Adrenal gland (tissue), 12 donors: Measurements from ENCODE around the gene ZNF83. TPM values are rescaled to one million over a fixed set of nuclear protein-coding genes. Genes with fewer than 3 reads are reported as not detected.
"Not testable (repeated sequence)": the region's sequence is repeated elsewhere in the genome, so short reads cannot be mapped to it uniquely, and the experiment has no call there.

Experiments used
- DNase-seq, 7 donors: peaks; one replicate each; pipeline ENCODE4 v3.0.0-alpha.2; 2019 to 2020
- H3K27ac ChIP-seq, 5 donors: fragments of 200-600 bp; sonication (generic) in 4 of 5; 1 replicate in 3 of 5; 2 replicates in 2 of 5; pipeline versions ENCODE4 v1.5.1 to v1.8.0; 2016 to 2020; ENCODE audit warnings: mild to moderate bottlenecking in 1 of 5
- H3K27me3 ChIP-seq: fragments of 200-600 bp; 2 replicates; pipeline ENCODE4 v1.8.0; 2021
- H3K36me3 ChIP-seq, 2 donors: fragments of 200-600 bp; replicated peaks in 1 of 2; 1 replicate in 1 of 2; 2 replicates in 1 of 2; pipeline versions ENCODE4 v1.5.1 to v1.8.0; 2018 to 2022
- H3K4me1 ChIP-seq, 2 donors: fragments of 200-600 bp; replicated peaks in 1 of 2; 1 replicate in 1 of 2; 2 replicates in 1 of 2; pipeline versions ENCODE4 v1.5.1 to v1.8.0; 2018 to 2021
- H3K4me3 ChIP-seq, 4 donors: fragments of 200-600 bp; sonication (generic) in 3 of 4; one replicate each; pipeline ENCODE4 v1.5.1; 2016 to 2018
- H3K9me3 ChIP-seq, 3 donors: fragments of 200-600 bp; sonication (generic) in 1 of 3; replicated peaks in 1 of 3; 1 replicate in 2 of 3; 2 replicates in 1 of 3; pipeline versions ENCODE4 v1.5.1 to v1.8.0; 2016 to 2021
- CTCF ChIP-seq, 6 experiments: fragments of 450-650 bp in 4 of 6; fragments of 200-600 bp in 2 of 6; sonication (generic) in 1 of 6; IDR thresholded peaks; 1 replicate in 5 of 6; 2 replicates in 1 of 6; pipeline versions ENCODE4 v1.5.1 to v1.8.0; 2016 to 2021; ENCODE audit warnings: antibody characterized with exemption in 6 of 6, mild to moderate bottlenecking in 2 of 6, moderate library complexity in 1 of 6
- POLR2A ChIP-seq, 2 donors: fragments of 450-650 bp; IDR thresholded peaks; one replicate each; pipeline ENCODE4 v1.6.1; 2017; ENCODE audit warnings: antibody characterized with exemption in 2 of 2, mild to moderate bottlenecking in 2 of 2, moderate library complexity in 1 of 2
- WGBS, 4 donors: extraction: QIAGEN DNeasy Blood & Tissue Kit in 2 of 4; methylation state at CpG; one replicate each; pipeline versions ENCODE4 v1.1.5 to v1.1.7; 2013 to 2017; 5-methylcytosine and 5-hydroxymethylcytosine counted together
- intact Hi-C, 2 donors: fragments of 100-400 bp; cut with DNase I; formaldehyde crosslinking; loops; one replicate each; pipeline versions ENCODE4 v1.14.1 to v1.15.0; 2022 to 2023
- polyA plus RNA-seq, 3 donors: library from polyadenylated mRNA; stranded (reverse); fragments of 200-250 nt in 2 of 3; fragments of 350-450 nt in 1 of 3; fragmentation: Illumina TruSeq in 1 of 3; extraction: RNeasy Lipid Tissue Mini Kit (QIAGEN cat#74804) in 1 of 3; gene quantifications; one replicate each; pipeline ENCODE4 v1.2.3, GENCODE V29; 2013 to 2014
- total RNA-seq, 9 donors: library from RNA; depleted of rRNA in 4 of 9; stranded (reverse); fragments of >200 nt in 4 of 9; fragments of 120-200 nt in 1 of 9; fragmentation: NEBNext Ultra II Directional in 1 of 9; extraction: Animal tissue kit (Norgen Biotek cat#: 25700) in 1 of 9; gene quantifications; one replicate each; pipeline versions ENCODE4 v1.1.0 to v1.2.4, GENCODE V29; 2013 to 2023
- donor health status: healthy with polysubstance abuse.
- donor health status: Bipolar disorder and iron deficiency.
- donor health status: DM: yes; HTN: yes; CAD: no.
- donor health status: DM: no; HTN: no; CAD: no.
- donor health status: DM: no; HTN: no; CAD: no.
- donor health status: DM: yes; HTN: yes; CAD: no.

Gene ZNF83
- total and polyA plus RNA-seq, 12 donors: 23.4 to 344 (median 66.1) TPM

- no peaks in the 10 kb centered on the region for H3K4me1 ChIP-seq
- WGBS, 4 donors: 94 to 99% (median 97%) methylated on average over 5 of the region's 5 CpGs
- H3K4me3 ChIP-seq: no peak overlapping the region
- intact Hi-C loops: no loop called here
- peaks cover 0 to 22% (median 0%) of the 10 kb centered on the region in 3 donors for H3K9me3 ChIP-seq
- TF ChIP-seq POLR2A (IDR thresholded peaks at IDR 0.05) (no peak), CTCF (IDR thresholded peaks at IDR 0.05) (no peak)
- H3K36me3 ChIP-seq: peaks cover 0 to 7% of the 10 kb centered on the region in 2 donors
- no peaks in the 10 kb centered on the region for H3K27me3 ChIP-seq
- no peak for DNase-seq
- no peak overlapping the region for H3K27ac ChIP-seq
These were observed 24.8 kb downstream of the ZNF83 start for GRCh38 chr19:52613299-52613906.

- H3K27ac ChIP-seq: no peak overlapping the region
- H3K9me3 ChIP-seq: no peaks in the 10 kb centered on the region
- peaks cover 7 to 9% of the 10 kb centered on the region in 2 donors for H3K4me1 ChIP-seq
- H3K4me3 ChIP-seq: no peak overlapping the region
- TF ChIP-seq POLR2A (IDR thresholded peaks at IDR 0.05): no peak
- no peak for TF ChIP-seq CTCF (IDR thresholded peaks at IDR 0.05)
- no peaks in the 10 kb centered on the region for H3K27me3 ChIP-seq
- no peak for DNase-seq
- WGBS, 4 donors: 82 to 93% (median 89%) methylated on average over 14 of the region's 14 CpGs
- intact Hi-C loops: no loop called here
- H3K36me3 ChIP-seq: no peaks in the 10 kb centered on the region
These were observed 34.5 kb downstream of the ZNF83 start for GRCh38 chr19:52603558-52604207.

GRCh38 chr19:52602941-52603340 lies 35.2 kb downstream of the ZNF83 start:
- H3K4me3 ChIP-seq: no peak overlapping the region
- H3K4me1 ChIP-seq: peaks cover 7 to 9% of the 10 kb centered on the region in 2 donors
- DNase-seq: no peak
- no peak overlapping the region for H3K27ac ChIP-seq
- H3K27me3 ChIP-seq: no peaks in the 10 kb centered on the region
- intact Hi-C loops: no loop called here
- H3K36me3 ChIP-seq: no peaks in the 10 kb centered on the region
- TF ChIP-seq CTCF (IDR thresholded peaks at IDR 0.05) (no peak), POLR2A (IDR thresholded peaks at IDR 0.05) (no peak)
- no peaks in the 10 kb centered on the region for H3K9me3 ChIP-seq
- WGBS, 4 donors: 82 to 91% (median 87%) methylated on average over 2 of the region's 2 CpGs

- DNase-seq, H3K36me3 ChIP-seq, intact Hi-C loops, H3K4me1 ChIP-seq, H3K27me3 ChIP-seq, H3K9me3 ChIP-seq: not testable (repeated sequence)
- Histone ChIP-seq H3K4me3 (peak overlapping the region in 2 of 4 donors; percentile 29 to 63), H3K27ac (peak overlapping the region in 2 of 5 donors; percentile 44 to 89)
- TF ChIP-seq CTCF (IDR thresholded peaks at IDR 0.05): peak in 1 of 6 experiments; percentile 16
- WGBS, 4 donors: 55 to 60% (median 58%) methylated on average over 3 of the region's 3 CpGs
These were observed 36.2 kb downstream of the ZNF83 start for GRCh38 chr19:52601974-52602366.
